Fibroblast of villous mesenchyme (primary cell): Measurements from ENCODE around the gene SH3BP1. TPM values are rescaled to one million over a fixed set of nuclear protein-coding genes. Genes with fewer than 3 reads are reported as not detected.
"Not testable (repeated sequence)": the region's sequence is repeated elsewhere in the genome, so short reads cannot be mapped to it uniquely, and the experiment has no call there.

ENCODE experiments used
- DNase-seq: peaks from one replicate; pipeline ENCODE4 v3.0.0-alpha.2; 2010; ENCODE audit warnings: low read depth
- H3K4me3 ChIP-seq: 2 replicates; pipeline ENCODE4 v1.5.1; 2011; ENCODE audit warnings: low read depth, mild to moderate bottlenecking, low read length
- total RNA-seq: library from RNA; depleted of rRNA; stranded (reverse); fragments of >200 nt; gene quantifications from 2 replicates; pipeline ENCODE4 v1.2.3, GENCODE V29; 2012
- TF ChIP-seq, protein P1 (sequence below): IDR thresholded peaks from 2 replicates; pipeline ENCODE4 v1.5.1; 2012; ENCODE audit warnings: low read depth, mild to moderate bottlenecking, low read length; ENCODE audit not compliant: insufficient read depth

The SH3BP1 gene
- total RNA-seq, 1 donor, result 11.2 TPM

DNA sequence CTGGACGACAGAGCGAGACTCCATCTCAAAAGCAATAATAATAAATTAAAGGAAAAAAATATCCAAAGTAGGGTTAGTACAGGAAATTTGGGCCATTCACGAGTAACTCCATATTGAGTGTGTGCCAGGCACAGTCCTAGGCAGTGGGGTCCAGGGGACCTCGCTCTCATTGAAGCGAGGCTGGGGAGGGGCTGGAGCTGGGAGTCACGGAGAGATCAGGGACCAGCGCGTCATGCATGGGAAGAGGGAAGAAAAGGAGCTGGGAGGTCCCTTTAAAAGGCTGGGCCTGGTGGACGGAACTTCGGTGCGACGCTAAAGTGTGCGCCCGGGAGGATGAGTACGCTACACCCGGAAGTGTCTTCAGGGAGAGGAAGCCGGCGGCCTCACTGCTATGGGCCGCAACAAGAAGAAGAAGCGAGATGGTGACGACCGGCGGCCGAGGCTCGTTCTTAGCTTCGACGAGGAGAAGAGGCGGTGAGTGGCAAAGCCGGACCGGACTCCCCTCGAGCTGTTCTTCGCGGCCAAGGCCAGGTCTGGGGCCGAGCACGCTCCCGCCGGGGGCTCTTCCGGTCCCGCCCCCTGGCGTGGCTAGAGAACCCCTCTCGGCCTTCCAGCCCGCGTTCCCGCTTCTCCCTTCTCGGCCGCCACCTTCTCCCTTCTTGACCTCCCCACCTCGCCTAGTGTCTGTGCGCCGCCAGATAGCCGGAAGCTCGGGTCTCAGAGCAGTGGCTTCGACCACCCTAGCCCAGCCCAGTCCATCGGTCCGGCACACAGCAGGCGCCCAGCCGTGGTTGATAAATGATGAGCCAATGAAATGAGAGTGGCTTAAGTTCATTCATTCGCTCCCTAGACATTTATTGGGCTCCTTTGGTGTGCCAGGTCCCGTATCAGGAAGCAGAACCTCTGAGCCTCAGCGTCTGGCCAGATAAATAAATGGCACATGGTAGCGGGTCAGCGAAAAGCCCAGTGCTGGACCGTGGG lies 46.8 kb downstream of the SH3BP1 start, which contains the start of gene NOL12:
Gene NOL12 (plus strand): TSS at position 342 of the 981 bp plus-strand sequence. CDS start 50 bp downstream, at position 392.
- DNase-seq, result peak; percentile 89
- TF ChIP-seq, protein P1, sequence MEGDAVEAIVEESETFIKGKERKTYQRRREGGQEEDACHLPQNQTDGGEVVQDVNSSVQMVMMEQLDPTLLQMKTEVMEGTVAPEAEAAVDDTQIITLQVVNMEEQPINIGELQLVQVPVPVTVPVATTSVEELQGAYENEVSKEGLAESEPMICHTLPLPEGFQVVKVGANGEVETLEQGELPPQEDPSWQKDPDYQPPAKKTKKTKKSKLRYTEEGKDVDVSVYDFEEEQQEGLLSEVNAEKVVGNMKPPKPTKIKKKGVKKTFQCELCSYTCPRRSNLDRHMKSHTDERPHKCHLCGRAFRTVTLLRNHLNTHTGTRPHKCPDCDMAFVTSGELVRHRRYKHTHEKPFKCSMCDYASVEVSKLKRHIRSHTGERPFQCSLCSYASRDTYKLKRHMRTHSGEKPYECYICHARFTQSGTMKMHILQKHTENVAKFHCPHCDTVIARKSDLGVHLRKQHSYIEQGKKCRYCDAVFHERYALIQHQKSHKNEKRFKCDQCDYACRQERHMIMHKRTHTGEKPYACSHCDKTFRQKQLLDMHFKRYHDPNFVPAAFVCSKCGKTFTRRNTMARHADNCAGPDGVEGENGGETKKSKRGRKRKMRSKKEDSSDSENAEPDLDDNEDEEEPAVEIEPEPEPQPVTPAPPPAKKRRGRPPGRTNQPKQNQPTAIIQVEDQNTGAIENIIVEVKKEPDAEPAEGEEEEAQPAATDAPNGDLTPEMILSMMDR, result no peak
- peak within 1 kb of the TSS; percentile 86 for H3K4me3 ChIP-seq

DNA sequence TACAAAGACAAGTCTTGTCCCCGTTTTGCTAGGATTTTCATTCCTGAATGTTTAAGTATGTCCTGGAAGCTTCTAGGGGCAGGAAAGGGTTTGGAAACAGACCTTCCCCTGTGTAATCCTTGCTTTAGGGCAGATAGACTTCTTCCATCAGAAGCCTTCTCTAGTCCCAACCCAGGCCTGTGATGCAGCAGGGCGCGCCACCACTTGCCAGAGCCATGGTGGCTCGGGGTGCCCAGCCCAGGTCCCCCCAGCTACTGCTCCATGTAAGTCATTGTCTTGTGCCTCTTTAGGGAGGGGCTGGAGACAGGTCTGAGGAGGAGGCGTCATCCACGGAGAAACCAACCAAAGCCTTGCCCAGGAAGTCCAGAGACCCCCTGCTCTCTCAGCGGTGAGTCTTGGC lies 50.9 kb downstream of the SH3BP1 start:
- DNase-seq, result no peak
- TF ChIP-seq, protein P1, result no peak
- H3K4me3 ChIP-seq, result no peak overlapping the region

DNA sequence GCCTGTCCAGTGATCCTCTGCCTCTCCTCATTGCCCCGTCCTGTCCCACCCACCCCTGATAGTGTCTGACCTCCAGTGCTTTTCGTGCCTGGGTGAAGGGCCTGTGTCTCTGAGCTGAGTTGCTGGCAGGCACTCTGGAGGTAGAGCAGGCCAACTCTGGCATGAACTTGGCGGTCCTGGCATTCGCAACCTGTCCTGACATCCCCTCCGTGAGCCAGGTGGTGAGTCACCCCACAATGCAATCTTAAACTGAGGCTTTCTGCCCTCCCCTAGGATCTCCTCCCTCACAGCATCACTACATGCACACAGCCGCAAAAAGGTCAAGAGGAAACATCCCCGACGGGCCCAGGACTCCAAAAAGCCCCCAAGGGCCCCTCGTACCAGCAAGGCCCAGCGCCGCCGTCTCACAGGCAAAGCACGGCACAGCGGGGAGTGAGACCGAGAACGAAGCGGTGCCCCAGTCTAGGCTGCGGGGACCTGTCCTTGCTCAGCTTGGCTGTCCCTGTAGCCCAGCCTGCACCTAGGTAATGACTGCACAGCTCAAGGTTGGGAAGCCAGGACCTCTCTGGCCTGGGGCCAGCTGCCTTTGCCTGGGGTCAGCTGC lies 51.5 kb downstream of the SH3BP1 start:
- TF ChIP-seq, protein P1, result no peak
- no peak for DNase-seq
- H3K4me3 ChIP-seq, result no peak overlapping the region

DNA sequence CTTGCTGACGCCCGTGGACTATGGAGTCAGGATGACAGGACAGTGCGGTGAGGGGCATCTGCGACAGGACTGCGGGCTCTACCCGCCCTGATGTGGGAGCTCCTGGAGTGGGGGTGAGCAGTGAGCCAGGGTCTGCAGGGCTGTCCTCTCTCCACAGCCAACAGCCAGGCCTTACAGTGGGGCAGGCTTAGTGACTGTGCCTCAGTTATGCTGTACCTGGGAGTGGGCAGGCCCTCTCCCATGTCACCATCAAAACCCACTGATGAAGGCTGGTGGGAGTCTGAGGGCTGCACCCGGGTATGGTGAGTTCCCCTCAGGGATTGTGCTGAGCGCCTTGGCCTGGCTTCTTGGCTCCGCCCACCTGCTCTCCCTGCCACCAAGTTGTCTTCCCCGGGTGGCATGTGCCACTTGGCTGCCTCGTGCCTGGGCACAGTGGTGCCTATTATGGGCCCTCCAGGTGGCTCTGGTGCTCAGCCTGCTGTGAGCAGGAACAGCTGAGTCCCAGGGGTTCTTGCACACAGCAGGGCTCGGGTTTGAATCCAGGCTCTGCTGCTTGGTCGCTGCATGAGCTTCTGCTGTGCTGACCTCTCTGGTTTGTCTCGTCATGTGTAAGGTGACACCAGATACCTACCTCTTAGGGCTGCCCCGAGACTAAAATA lies 53.3 kb downstream of the SH3BP1 start:
- TF ChIP-seq, protein P1, result no peak
- DNase-seq, result no peak
- H3K4me3 ChIP-seq, result no peak overlapping the region

DNA sequence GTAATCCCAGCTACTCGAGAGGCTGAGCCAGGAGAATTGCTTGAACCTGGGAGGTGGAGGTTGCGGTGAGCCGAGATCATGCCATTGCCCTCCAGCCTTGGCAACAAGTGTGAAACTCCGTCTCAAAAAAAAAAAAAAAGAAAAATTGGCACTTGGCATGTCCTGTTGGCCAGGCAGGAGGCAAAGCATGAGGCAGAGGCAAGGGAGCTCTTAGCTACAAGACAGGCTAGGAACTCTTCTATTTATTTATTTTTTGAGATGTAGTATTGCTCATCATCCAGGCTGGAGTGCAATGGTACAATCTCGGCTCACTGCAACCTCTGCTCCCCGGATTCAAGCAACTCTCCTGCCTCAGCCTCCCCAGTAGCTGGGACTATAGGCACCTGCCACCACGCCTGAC lies 54.7 kb downstream of the SH3BP1 start:
- H3K4me3 ChIP-seq, DNase-seq: not testable (repeated sequence)

DNA sequence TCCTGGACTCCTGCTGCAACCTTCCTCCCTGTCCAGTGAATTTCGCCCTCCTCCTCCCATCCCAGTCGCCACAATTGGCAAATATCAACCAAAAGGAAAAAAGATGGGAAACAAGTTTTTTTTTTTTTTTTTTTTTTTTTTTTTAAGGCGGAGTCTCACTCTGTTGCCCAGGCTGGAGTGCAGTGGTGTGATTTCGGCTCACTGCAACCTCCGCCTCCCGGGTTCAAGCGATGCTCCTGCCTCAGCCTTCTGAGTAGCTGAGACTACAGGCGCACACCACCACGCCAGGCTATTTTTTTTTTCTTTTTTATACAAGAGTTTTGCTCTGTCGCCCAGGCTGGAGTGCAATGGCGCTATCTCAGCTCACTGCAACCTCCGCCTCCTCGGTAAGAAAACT lies 56.8 kb downstream of the SH3BP1 start:
- DNase-seq, result not testable (repeated sequence)
- H3K4me3 ChIP-seq, result peak overlapping the region; percentile 44

DNA sequence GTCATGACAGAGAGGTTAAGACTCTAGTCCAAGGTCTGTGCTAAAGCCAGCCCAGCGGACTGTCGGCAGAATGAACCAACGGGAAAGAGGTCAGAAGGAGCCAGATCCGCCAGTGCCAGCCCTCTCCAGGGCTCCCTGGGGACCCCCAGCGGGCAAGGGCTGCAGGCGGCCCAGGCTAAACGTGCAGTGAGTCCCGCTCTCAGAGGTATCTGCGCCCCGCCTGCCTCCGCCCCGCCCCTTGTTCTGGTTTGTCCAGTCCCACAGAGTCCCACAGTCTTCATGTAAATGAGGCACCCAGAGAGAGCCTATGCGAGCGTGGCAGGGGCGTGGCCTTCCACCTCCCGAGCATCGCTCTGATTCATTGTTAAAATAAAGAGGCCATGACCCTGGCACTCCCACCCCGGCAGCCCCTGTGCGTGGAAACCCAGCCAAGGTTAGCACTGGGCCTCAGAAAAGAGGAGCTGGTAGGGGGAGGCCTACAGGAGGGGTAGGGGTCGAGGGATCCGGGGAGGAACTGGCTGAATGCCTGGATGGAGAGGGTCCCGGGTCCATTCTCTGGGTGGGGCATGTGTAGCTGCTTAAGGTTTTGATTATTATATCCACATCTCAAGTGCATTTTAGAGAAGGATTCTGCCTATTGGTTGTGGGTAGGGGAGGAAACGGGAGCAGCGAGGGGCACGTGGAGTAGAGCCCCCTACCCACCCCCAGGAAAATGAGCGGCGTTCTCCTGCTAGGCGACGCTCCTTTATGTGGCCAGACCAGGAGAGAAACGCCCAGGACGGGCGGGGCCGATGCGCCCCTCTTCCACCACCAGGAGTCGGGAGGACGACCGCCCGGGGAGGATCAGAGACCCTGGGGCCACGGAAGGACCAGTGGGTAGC lies 57.4 kb downstream of the SH3BP1 start, which contains the start of gene TRIOBP:
Gene TRIOBP (plus strand): TSS at position 392 of the 881 bp plus-strand sequence. CDS start 4,318 bp downstream, outside the sequence.
- TF ChIP-seq, protein P1, result peak; percentile 68
- peak within 1 kb of the TSS; percentile 44 for H3K4me3 ChIP-seq
- peak; percentile 93 for DNase-seq
